SW480 (cell line): ENCODE data around the gene SCN7A.
"Not testable (repeated sequence)": the region's sequence is repeated elsewhere in the genome, so short reads cannot be mapped to it uniquely, and the experiment has no call there.

Source experiments
- DNase-seq: peaks from one replicate; pipeline ENCODE4 v3.0.0-alpha.2; 2016; ENCODE audit warnings: low spot score

The SCN7A gene

GRCh38 chr2:166494140-166494624, at the start of gene SCN7A:
SCN7A (minus strand) TSS chr2:166494249; CDS start chr2:166477696, 16,553 bp downstream.
- peak; percentile 11 for DNase-seq

GRCh38 chr2:166539340-166540162, 45.5 kb upstream of the SCN7A start:
- peak; percentile 38 for DNase-seq

GRCh38 chr2:166536111-166536510, 42.1 kb upstream of the SCN7A start:
- DNase-seq: no peak

- DNase-seq: no peak
Measured at GRCh38 chr2:166521155-166521554, 27.1 kb upstream of the SCN7A start.

- no peak for DNase-seq
Measured at GRCh38 chr2:166520604-166521003, 26.6 kb upstream of the SCN7A start.

GRCh38 chr2:166519391-166519962, 25.4 kb upstream of the SCN7A start:
- no peak for DNase-seq

- no peak for DNase-seq
Measured at GRCh38 chr2:166518634-166519390, 24.8 kb upstream of the SCN7A start.

GRCh38 chr2:166517533-166518061, 23.5 kb upstream of the SCN7A start:
- no peak for DNase-seq

GRCh38 chr2:166516712-166517303, 22.8 kb upstream of the SCN7A start:
- peak; percentile 24 for DNase-seq

- DNase-seq: no peak
Measured at GRCh38 chr2:166513952-166514351, 19.9 kb upstream of the SCN7A start.

GRCh38 chr2:166499281-166499680, 5.2 kb upstream of the SCN7A start:
- DNase-seq: no peak

- DNase-seq: no peak
Measured at GRCh38 chr2:166491461-166491860, 2.6 kb downstream of the SCN7A start.

- DNase-seq: no peak
Measured at GRCh38 chr2:166487171-166487570, 6.9 kb downstream of the SCN7A start.

- no peak for DNase-seq
Measured at GRCh38 chr2:166485558-166486178, 8.4 kb downstream of the SCN7A start.

- no peak for DNase-seq
Measured at GRCh38 chr2:166472332-166472731, 21.7 kb downstream of the SCN7A start.

- no peak for DNase-seq
Measured at GRCh38 chr2:166468124-166469024, 25.7 kb downstream of the SCN7A start.

GRCh38 chr2:166464187-166464586, 29.9 kb downstream of the SCN7A start:
- DNase-seq: no peak

GRCh38 chr2:166463640-166464039, 30.4 kb downstream of the SCN7A start:
- no peak for DNase-seq

GRCh38 chr2:166458674-166459073, 35.4 kb downstream of the SCN7A start:
- no peak for DNase-seq

- DNase-seq: not testable (repeated sequence)
Measured at GRCh38 chr2:166455823-166456222, 38.2 kb downstream of the SCN7A start.
